D721Med (cell line): ENCODE results near the gene SPTB.

Source experiments
- DNase-seq: peaks from one replicate; pipeline ENCODE4 v3.0.0; 2011; ENCODE audit warnings: low spot score; ENCODE audit not compliant: insufficient read length
- FAIRE-seq: peaks from 2 replicates; lab custom pipeline; 2011; peaks lifted over from hg19 to GRCh38; lab: Jason Lieb, UNC
- TF ChIP-seq, protein P1 (sequence below): IDR thresholded peaks from 2 replicates; pipeline ENCODE4 v1.5.1; 2012; ENCODE audit warnings: mild to moderate bottlenecking, control low read depth; ENCODE audit not compliant: insufficient read depth; ENCODE audit errors: missing control alignments

The SPTB gene

DNA sequence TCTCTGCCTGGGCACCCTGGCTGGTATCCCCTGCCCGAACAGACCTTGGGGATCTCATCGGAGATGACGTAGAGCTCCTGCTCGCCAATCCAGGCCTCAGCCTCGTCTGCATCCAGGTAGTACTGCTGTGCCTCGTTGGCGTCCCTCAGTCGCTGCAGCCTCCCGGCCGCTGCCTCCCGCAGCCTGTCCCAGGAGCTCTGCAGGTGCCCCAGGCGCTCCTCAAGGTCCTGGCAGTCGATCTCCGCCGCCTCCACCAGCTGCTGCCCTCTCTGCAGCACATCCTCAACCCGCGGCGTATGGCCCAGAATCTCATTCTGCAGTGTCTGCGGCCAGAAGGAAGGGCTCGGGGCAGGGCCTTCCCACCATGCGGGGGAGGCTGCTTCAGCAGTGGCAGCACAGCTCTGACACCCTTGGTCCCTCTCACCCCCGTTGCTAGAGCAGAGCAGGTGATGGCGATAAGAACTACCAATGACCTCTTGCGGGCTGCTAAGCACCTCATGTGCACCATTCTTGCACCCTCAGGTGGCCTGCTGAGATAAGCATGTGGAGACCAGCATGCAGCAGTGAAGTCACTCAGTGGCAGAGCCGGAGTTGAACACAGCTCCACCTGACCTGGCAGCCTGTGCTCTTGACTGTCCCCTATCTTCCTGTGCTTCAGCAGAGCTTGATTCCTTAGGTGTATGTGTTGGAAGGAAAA lies 104.5 kb downstream of the SPTB start:
- FAIRE-seq (no peak), DNase-seq (no peak)
- TF ChIP-seq, protein P1, sequence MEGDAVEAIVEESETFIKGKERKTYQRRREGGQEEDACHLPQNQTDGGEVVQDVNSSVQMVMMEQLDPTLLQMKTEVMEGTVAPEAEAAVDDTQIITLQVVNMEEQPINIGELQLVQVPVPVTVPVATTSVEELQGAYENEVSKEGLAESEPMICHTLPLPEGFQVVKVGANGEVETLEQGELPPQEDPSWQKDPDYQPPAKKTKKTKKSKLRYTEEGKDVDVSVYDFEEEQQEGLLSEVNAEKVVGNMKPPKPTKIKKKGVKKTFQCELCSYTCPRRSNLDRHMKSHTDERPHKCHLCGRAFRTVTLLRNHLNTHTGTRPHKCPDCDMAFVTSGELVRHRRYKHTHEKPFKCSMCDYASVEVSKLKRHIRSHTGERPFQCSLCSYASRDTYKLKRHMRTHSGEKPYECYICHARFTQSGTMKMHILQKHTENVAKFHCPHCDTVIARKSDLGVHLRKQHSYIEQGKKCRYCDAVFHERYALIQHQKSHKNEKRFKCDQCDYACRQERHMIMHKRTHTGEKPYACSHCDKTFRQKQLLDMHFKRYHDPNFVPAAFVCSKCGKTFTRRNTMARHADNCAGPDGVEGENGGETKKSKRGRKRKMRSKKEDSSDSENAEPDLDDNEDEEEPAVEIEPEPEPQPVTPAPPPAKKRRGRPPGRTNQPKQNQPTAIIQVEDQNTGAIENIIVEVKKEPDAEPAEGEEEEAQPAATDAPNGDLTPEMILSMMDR: no peak

DNA sequence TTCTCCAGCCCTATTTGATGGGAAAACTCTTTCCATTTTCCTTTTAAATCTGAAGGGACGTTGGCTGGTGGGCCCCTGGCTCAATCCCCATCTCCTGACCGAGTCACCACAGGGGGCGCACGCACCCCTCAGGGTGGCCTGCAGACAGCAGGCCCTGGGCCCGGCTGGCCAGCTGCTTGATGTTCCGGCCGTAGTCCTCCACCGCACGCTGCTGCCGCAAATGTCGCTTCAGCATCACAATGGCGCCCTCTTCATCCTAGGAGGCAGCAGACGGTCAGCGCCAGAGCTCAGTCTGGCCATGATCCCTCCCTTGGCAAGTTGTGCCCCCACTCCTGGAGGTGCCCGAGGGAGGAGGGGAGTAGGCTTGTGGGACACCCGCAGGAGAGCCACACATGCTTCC lies 105.4 kb downstream of the SPTB start:
- no peak for FAIRE-seq
- TF ChIP-seq, protein P1: no peak
- no peak for DNase-seq

DNA sequence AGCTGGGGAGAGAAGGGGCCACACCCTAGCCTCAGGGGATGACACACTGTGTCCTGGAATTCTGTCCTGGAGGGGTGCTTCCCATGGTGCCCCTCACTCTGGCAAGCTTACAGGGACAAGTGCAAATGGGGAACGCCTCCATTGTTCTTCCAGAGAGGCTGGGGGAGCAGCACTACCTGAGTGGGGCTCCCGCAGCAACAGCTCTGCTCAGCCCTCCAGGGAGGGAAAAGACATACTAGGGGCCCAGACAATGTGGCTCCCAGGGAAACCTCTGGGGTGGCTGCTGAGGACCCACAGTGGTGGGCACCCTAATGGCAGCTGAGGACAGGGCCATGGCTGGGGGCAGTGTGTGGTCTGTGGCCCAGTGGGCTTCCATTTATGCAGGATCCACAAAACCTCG lies 106.1 kb downstream of the SPTB start:
- FAIRE-seq: no peak

DNA sequence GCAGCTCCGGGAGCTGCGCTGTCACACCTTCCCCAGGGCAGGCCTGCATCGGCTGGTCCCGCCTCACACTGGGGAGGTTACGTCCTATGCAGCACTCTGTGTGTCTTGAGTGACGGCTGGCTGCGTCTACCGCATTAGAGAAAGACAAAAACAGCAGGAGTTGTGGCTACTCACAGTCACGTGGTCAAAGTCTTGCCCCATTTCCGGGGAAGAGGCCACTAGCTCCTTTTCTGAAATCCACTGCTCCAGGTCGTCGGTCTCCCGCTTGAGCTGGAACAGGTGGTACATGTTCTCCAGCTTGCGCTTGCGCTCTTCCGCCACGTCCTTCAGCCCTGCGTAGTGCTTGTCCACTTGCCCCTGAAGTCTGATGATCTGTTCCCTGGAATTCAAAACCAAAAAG lies 106.7 kb downstream of the SPTB start:
- TF ChIP-seq, protein P1: no peak
- DNase-seq (no peak), FAIRE-seq (no peak)

More for the DNA sequence above, 106.1 kb downstream of the SPTB start:
- no peak for DNase-seq
- TF ChIP-seq, protein P1: no peak

DNA sequence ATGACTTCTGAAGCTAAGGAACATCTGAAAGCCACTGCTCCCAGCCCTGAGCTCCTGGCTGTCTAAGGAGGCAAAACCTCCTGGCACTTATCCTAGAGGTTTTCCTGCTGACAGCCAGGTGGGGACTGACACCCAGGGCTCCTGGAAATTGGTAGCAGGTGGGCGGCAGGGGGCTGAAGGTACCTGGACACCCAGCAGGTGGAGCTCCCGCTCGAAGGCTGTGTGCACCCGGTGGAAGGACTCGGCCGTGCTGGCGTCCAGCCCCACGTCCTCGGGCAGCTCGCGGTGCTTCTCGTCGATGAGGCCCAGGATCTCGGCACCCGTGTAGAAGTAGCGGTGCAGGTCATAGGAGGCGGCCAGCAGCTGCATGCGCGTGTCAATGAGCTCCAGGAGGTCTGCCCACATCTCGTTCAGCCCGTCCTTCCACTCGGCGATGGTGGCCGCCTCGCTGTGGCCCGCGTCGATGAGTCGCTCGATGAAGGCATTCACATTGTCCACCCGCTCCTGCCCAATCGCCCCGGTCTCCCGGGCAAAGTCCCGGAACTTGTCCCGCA lies 107.2 kb downstream of the SPTB start:
- DNase-seq: no peak
- no peak for FAIRE-seq
- TF ChIP-seq, protein P1: no peak

DNA sequence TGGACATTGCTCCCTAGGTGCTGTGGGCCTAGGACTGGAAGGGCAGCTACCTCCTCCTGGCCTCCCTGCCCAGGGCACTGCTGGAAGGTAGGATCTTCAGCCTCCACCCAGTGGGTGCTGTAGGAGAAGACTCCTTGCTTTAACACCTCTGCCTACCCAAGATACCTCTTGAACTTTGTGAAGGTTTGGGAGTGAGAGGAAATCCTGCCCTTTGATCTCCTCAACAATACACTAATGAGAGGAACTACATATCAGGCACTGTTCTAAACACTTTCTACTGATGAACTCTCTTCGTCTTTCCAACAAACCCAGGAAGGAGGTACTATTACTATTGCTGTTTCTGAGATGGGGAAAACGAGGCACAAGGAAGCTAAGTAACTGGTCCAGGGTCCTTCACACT lies 108.5 kb downstream of the SPTB start:
- TF ChIP-seq, protein P1: no peak
- no peak for FAIRE-seq
- no peak for DNase-seq

DNA sequence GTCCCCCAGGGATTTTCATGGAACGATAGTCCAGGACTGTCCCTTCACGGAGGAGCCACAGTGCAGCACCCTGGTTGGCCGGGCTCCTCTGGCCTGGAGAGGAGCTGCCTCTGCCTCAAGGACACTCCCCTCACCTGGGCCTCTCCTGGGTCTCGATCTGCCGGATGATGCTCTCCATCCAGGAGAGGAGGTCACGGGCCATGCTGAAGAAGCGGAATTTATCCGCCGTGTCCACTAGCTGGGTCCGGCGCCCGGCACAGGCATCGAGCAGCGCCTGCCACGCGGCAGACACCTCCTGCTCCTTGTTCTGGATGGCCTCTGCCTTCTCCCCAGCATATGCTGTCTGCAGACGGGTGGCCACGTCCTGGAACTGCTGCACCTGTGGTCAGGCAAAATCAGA lies 109.0 kb downstream of the SPTB start:
- no peak for DNase-seq
- TF ChIP-seq, protein P1: no peak
- no peak for FAIRE-seq
